Measurements from ENCODE around the gene SIK3. TPM values are rescaled to one million over a fixed set of nuclear protein-coding genes. Genes with fewer than 3 reads are reported as not detected.

SIK3 gene
- total RNA-seq, 2 experiments from 2014 or later = 81.4 to 86.1 TPM

- ATAC-seq (ENCODE audit: poor library complexity) (no peak), DNase-seq (no peak)
- CTCF ChIA-PET = interaction anchor here (1.0 kb wide), 1 partner anchor 23 kb away, joined by 3 read pairs; the partner anchor contains the start of gene APOA5
- no peaks in the 10 kb centered on the region for H3K4me1 Mint-ChIP-seq (ENCODE audit: low read depth)
- no peaks in the 10 kb centered on the region for H3K36me3 ChIP-seq (ENCODE audit: insufficient read depth, low read length)
- no peak overlapping the region for H3K4me3 Mint-ChIP-seq
- POLR2A ChIA-PET = no interaction called here
- no peaks in the 10 kb centered on the region for H3K27me3 Mint-ChIP-seq
- no peak for TF ChIP-seq CTCF (IDR thresholded peaks at IDR 0.05)
- intact Hi-C loops (cut with DNase I, micrococcal nuclease) = no loop called here
- no peaks in the 10 kb centered on the region for H3K9me3 Mint-ChIP-seq
- no peaks in the 10 kb centered on the region for H3K36me3 Mint-ChIP-seq (ENCODE audit: low read depth)
- H3K27ac ChIP-seq (ENCODE audit: low read depth in 1 of 2, low read length in 2 of 2) = no peak overlapping the region
- no peak overlapping the region for H3K27ac Mint-ChIP-seq
- no peaks in the 10 kb centered on the region for H3K4me1 ChIP-seq (ENCODE audit: insufficient read depth, low read length)
- H3K4me3 ChIP-seq (ENCODE audit: low read length) = no peak overlapping the region
- H3K27me3 ChIP-seq (ENCODE audit: control insufficient read depth in 1 of 2, insufficient read depth in 2 of 2, low read length in 2 of 2) = no peaks in the 10 kb centered on the region
- H3K9me3 ChIP-seq (ENCODE audit: control insufficient read depth in 1 of 2, insufficient read depth in 1 of 2, low read length in 2 of 2) = no peaks in the 10 kb centered on the region
These were observed 284.3 kb downstream of the SIK3 start for GRCh38 chr11:116813781-116814471.

GRCh38 chr11:116813170-116813569 lies 285.1 kb downstream of the SIK3 start:
- CTCF ChIA-PET = interaction anchor here (1.0 kb wide), 1 partner anchor 22 kb away, joined by 3 read pairs; the partner anchor contains the start of gene APOA5
- Mint-ChIP-seq H3K27me3 (no peaks in the 10 kb centered on the region), H3K4me3 (no peak overlapping the region), H3K27ac (no peak overlapping the region), H3K4me1 (ENCODE audit: low read depth) (no peaks in the 10 kb centered on the region), H3K36me3 (ENCODE audit: low read depth) (no peaks in the 10 kb centered on the region), H3K9me3 (no peaks in the 10 kb centered on the region)
- H3K4me1 ChIP-seq (ENCODE audit: insufficient read depth, low read length) = no peaks in the 10 kb centered on the region
- no peaks in the 10 kb centered on the region for H3K27me3 ChIP-seq (ENCODE audit: control insufficient read depth in 1 of 2, insufficient read depth in 2 of 2, low read length in 2 of 2)
- POLR2A ChIA-PET = no interaction called here
- H3K9me3 ChIP-seq (ENCODE audit: control insufficient read depth in 1 of 2, insufficient read depth in 1 of 2, low read length in 2 of 2) = no peaks in the 10 kb centered on the region
- DNase-seq = no peak
- no peak overlapping the region for H3K4me3 ChIP-seq (ENCODE audit: low read length)
- TF ChIP-seq CTCF (IDR thresholded peaks at IDR 0.05) = no peak
- no peak overlapping the region for H3K27ac ChIP-seq (ENCODE audit: low read depth in 1 of 2, low read length in 2 of 2)
- intact Hi-C loops (cut with DNase I, micrococcal nuclease) = no loop called here
- H3K36me3 ChIP-seq (ENCODE audit: insufficient read depth, low read length) = no peaks in the 10 kb centered on the region
- no peak for ATAC-seq (ENCODE audit: poor library complexity)

- H3K27me3 ChIP-seq (ENCODE audit: control insufficient read depth in 1 of 2, insufficient read depth in 2 of 2, low read length in 2 of 2) = no peaks in the 10 kb centered on the region
- Mint-ChIP-seq H3K4me1 (ENCODE audit: low read depth) (no peaks in the 10 kb centered on the region), H3K36me3 (ENCODE audit: low read depth) (no peaks in the 10 kb centered on the region), H3K27me3 (peaks cover 6% of the 10 kb centered on the region), H3K4me3 (no peak overlapping the region), H3K9me3 (no peaks in the 10 kb centered on the region), H3K27ac (no peak overlapping the region)
- intact Hi-C loops (cut with DNase I, micrococcal nuclease) = no loop called here
- ATAC-seq (ENCODE audit: poor library complexity) (no peak), DNase-seq (no peak)
- no peak for TF ChIP-seq CTCF (IDR thresholded peaks at IDR 0.05)
- H3K9me3 ChIP-seq (ENCODE audit: control insufficient read depth in 1 of 2, insufficient read depth in 1 of 2, low read length in 2 of 2) = no peaks in the 10 kb centered on the region
- H3K4me3 ChIP-seq (ENCODE audit: low read length) = no peak overlapping the region
- ChIA-PET POLR2A (no interaction called here), CTCF (no interaction called here)
- H3K4me1 ChIP-seq (ENCODE audit: insufficient read depth, low read length) = no peaks in the 10 kb centered on the region
- H3K36me3 ChIP-seq (ENCODE audit: insufficient read depth, low read length) = no peaks in the 10 kb centered on the region
- no peak overlapping the region for H3K27ac ChIP-seq (ENCODE audit: low read depth in 1 of 2, low read length in 2 of 2)
These were observed 286.1 kb downstream of the SIK3 start for GRCh38 chr11:116812109-116812508.

All from CD4-positive, alpha-beta T cell (primary cell).